Fibroblast of mammary gland (primary cell): ENCODE data around the gene MAGI1.

Experiments
- DNase-seq: peaks from one replicate; pipeline ENCODE4 v3.0.0-alpha.2; 2010; ENCODE audit warnings: low read depth
- H3K4me3 ChIP-seq: 2 replicates; pipeline ENCODE4 v1.5.1; 2011; ENCODE audit warnings: low read depth, mild to moderate bottlenecking, low read length, moderate library complexity; ENCODE audit not compliant: control insufficient read depth
- CTCF ChIP-seq: conservative IDR thresholded peaks from 2 replicates; pipeline ENCODE4 v1.5.1; 2011; ENCODE audit warnings: low read depth, low read length, inconsistent platforms; ENCODE audit not compliant: control insufficient read depth, insufficient read depth

Gene MAGI1

GRCh38 chr3:65483480-65483879 lies 555.2 kb downstream of the MAGI1 start:
- peak; percentile 22 for DNase-seq
- no peak overlapping the region for H3K4me3 ChIP-seq
- TF ChIP-seq CTCF = no peak

GRCh38 chr3:65483011-65483410 lies 555.7 kb downstream of the MAGI1 start:
- TF ChIP-seq CTCF = no peak
- DNase-seq = no peak

GRCh38 chr3:65481085-65481484 lies 557.6 kb downstream of the MAGI1 start:
- no peak for DNase-seq
- TF ChIP-seq CTCF = no peak
- H3K4me3 ChIP-seq = no peak overlapping the region

More at GRCh38 chr3:65483011-65483410, 555.7 kb downstream of the MAGI1 start:
- H3K4me3 ChIP-seq = no peak overlapping the region

- no peak overlapping the region for H3K4me3 ChIP-seq
- DNase-seq = peak; percentile 13
- TF ChIP-seq CTCF = no peak
Observed at GRCh38 chr3:65479990-65480389, 558.7 kb downstream of the MAGI1 start.

GRCh38 chr3:65478551-65479500 lies 559.9 kb downstream of the MAGI1 start:
- no peak for DNase-seq
- no peak overlapping the region for H3K4me3 ChIP-seq
- no peak for TF ChIP-seq CTCF

GRCh38 chr3:65473736-65474135 lies 565.0 kb downstream of the MAGI1 start:
- peak; percentile 21 for DNase-seq
- no peak overlapping the region for H3K4me3 ChIP-seq
- no peak for TF ChIP-seq CTCF

- TF ChIP-seq CTCF = no peak
- H3K4me3 ChIP-seq = no peak overlapping the region
- no peak for DNase-seq
Observed at GRCh38 chr3:65472501-65472900, 566.2 kb downstream of the MAGI1 start.
